ENCODE measurements around the gene TYW1.
"Not testable (repeated sequence)": the region's sequence is repeated elsewhere in the genome, so short reads cannot be mapped to it uniquely, and the experiment has no call there.

GRCh38 chr7:67052161-67052560, 55.5 kb downstream of the TYW1 start:
- not testable (repeated sequence) for TF ChIP-seq POLR2A (IDR thresholded peaks at IDR 0.05; ENCODE audit: control extremely low read depth in 1 of 2, low read depth in 2 of 2, low read length in 2 of 2); SIN3A (conservative IDR thresholded peaks at IDR 0.05 in 1 of 2, IDR thresholded peaks at IDR 0.05 in 1 of 2; ENCODE audit: low read depth in 1 of 2, low read length in 2 of 2); JUN (IDR thresholded peaks at IDR 0.05; ENCODE audit: low read depth, low read length); SP1 (IDR thresholded peaks at IDR 0.05; ENCODE audit: low read depth, low read length); MAX (IDR thresholded peaks at IDR 0.05)

All from H1 (cell line).